ENCODE results near the gene PTPRD. TPM values are rescaled to one million over a fixed set of nuclear protein-coding genes. Genes with fewer than 3 reads are reported as not detected.
"Not testable (repeated sequence)": the region's sequence is repeated elsewhere in the genome, so short reads cannot be mapped to it uniquely, and the experiment has no call there.

Gene PTPRD
- total RNA-seq, 1 donor from 2014 or later: 75.7 TPM

DNA sequence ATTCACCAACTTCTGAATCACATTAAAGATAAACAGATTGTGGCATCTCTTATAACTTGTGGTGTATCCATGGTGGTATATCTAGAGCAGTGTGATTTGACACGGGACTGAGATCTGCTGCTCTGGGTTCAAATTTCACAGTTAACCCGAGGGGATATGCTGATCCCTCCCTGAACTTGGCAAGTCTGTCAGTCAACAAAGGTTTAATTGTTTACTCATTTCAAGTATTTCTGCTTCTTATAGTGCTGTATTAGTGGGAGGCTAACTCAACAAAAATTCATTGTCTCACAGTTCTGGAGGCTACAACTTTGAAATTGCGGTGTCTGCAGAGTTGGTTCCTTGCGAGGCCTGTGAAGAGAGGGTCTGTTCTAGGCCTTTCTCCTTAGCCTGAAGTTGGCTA lies 1175.2 kb downstream of the PTPRD start:
- Histone ChIP-seq H3K4me3 (ENCODE audit: low read length in 3 of 3) (no peak overlapping the region), H3K4me1 (ENCODE audit: control insufficient read depth in 3 of 3, insufficient read depth in 3 of 3, low read length in 3 of 3) (no peaks in the 10 kb centered on the region), H3K27ac (ENCODE audit: low read depth, low read length) (no peak overlapping the region), H3K9ac (ENCODE audit: low read depth in 1 of 3, low read length in 3 of 3) (no peak overlapping the region), H3K27me3 (ENCODE audit: control insufficient read depth in 3 of 3, insufficient read depth in 3 of 3, low read length in 3 of 3) (no peaks in the 10 kb centered on the region), H3K9me3 (ENCODE audit: control insufficient read depth in 3 of 3, low read length in 3 of 3) (no peaks in the 10 kb centered on the region), H3K36me3 (ENCODE audit: control insufficient read depth in 3 of 3, insufficient read depth in 3 of 3, low read length in 3 of 3) (no peaks in the 10 kb centered on the region)

DNA sequence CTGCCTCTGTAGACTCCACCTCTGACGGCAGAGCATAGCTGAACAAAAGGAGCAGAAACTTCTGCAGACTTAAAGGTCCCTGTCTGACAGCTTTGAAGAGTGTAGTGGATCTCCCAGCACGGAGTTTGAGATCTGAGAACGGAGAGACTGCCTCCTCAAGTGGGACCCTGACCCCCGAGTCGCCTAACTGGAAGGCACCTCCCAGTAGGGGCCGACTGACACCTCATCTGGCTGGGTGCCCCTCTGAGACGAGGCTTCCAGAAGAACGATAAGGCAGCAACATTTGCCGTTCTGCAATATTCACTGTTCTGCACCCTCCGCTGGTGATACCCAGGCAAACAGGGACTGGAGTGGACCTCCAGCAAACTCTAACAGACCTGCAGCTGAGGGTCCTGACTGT lies 1186.3 kb downstream of the PTPRD start:
- not testable (repeated sequence) for H3K9me3 ChIP-seq (ENCODE audit: control insufficient read depth in 3 of 3, low read length in 3 of 3); H3K4me1 ChIP-seq (ENCODE audit: control insufficient read depth in 3 of 3, insufficient read depth in 3 of 3, low read length in 3 of 3); H3K27me3 ChIP-seq (ENCODE audit: control insufficient read depth in 3 of 3, insufficient read depth in 3 of 3, low read length in 3 of 3); H3K27ac ChIP-seq (ENCODE audit: low read depth, low read length); H3K4me3 ChIP-seq (ENCODE audit: low read length in 3 of 3); H3K36me3 ChIP-seq (ENCODE audit: control insufficient read depth in 3 of 3, insufficient read depth in 3 of 3, low read length in 3 of 3); H3K9ac ChIP-seq (ENCODE audit: low read depth in 1 of 3, low read length in 3 of 3)

DNA sequence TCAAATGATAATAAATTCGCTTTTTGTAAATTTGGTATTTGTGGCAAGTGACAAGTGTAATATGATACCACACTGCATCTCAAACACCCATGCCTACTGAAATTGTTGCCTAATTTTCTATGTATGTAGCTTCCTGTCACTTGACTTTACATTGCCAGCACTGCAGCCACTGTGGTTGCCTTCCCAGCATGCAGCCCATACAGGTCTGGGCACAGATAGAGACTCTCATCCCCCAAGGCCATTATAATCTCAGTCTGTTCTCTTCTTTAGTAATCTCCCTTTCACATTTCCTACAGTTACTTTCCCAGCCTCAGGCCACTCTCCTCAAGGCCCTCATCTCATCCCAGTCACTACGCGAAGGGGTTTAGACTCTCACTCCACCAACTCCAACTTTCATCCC lies 1200.6 kb downstream of the PTPRD start:
- Histone ChIP-seq H3K36me3 (ENCODE audit: control insufficient read depth in 3 of 3, insufficient read depth in 3 of 3, low read length in 3 of 3) (no peaks in the 10 kb centered on the region), H3K27ac (ENCODE audit: low read depth, low read length) (no peak overlapping the region), H3K9me3 (ENCODE audit: control insufficient read depth in 3 of 3, low read length in 3 of 3) (no peaks in the 10 kb centered on the region), H3K4me3 (ENCODE audit: low read length in 3 of 3) (no peak overlapping the region), H3K27me3 (ENCODE audit: control insufficient read depth in 3 of 3, insufficient read depth in 3 of 3, low read length in 3 of 3) (no peaks in the 10 kb centered on the region), H3K9ac (ENCODE audit: low read depth in 1 of 3, low read length in 3 of 3) (no peak overlapping the region), H3K4me1 (ENCODE audit: control insufficient read depth in 3 of 3, insufficient read depth in 3 of 3, low read length in 3 of 3) (no peaks in the 10 kb centered on the region)

DNA sequence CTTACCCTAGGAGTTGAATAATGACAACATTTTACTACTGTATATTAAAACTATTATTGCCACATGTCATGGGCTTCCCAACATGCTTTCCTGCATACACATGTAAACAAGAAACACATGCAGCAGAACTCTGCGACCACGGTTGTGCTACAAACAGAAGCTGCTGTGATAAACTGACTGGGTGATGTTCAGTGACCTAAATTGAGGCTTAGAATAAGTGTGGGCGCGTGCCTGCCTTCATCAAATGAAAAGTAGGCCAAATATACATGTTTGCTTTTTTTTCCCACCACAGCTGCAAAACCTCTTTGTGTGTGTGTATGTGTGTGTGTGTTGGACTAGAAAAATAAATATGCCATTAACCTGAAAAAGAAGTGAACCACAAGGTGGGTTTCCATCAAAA lies 1202.1 kb downstream of the PTPRD start:
- Histone ChIP-seq H3K9ac (ENCODE audit: low read depth in 1 of 3, low read length in 3 of 3) (no peak overlapping the region), H3K4me3 (ENCODE audit: low read length in 3 of 3) (no peak overlapping the region), H3K27me3 (ENCODE audit: control insufficient read depth in 3 of 3, insufficient read depth in 3 of 3, low read length in 3 of 3) (no peaks in the 10 kb centered on the region), H3K36me3 (ENCODE audit: control insufficient read depth in 3 of 3, insufficient read depth in 3 of 3, low read length in 3 of 3) (no peaks in the 10 kb centered on the region), H3K9me3 (ENCODE audit: control insufficient read depth in 3 of 3, low read length in 3 of 3) (no peaks in the 10 kb centered on the region), H3K27ac (ENCODE audit: low read depth, low read length) (no peak overlapping the region), H3K4me1 (ENCODE audit: control insufficient read depth in 3 of 3, insufficient read depth in 3 of 3, low read length in 3 of 3) (no peaks in the 10 kb centered on the region)

DNA sequence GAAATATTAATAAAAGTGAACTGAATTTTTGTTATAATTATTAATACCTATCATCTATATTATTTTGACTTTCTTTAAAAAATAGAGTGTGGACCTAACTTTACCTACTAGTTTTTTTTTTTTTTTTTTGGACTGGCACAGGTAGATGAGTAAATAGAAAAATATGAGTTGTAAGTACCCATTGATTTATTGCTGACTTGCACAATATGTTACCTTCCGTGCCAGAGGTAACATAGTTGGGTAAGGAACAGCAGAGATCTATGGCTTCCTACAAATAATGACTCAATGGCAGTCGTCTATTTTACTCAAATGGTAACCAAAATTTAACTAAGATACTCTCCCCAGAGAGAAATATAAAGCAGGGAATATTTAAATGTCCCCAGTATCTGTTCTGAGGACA lies 1212.8 kb downstream of the PTPRD start:
- Histone ChIP-seq H3K4me1 (ENCODE audit: control insufficient read depth in 3 of 3, insufficient read depth in 3 of 3, low read length in 3 of 3) (no peaks in the 10 kb centered on the region), H3K4me3 (ENCODE audit: low read length in 3 of 3) (no peak overlapping the region), H3K27ac (ENCODE audit: low read depth, low read length) (no peak overlapping the region), H3K9ac (ENCODE audit: low read depth in 1 of 3, low read length in 3 of 3) (no peak overlapping the region), H3K36me3 (ENCODE audit: control insufficient read depth in 3 of 3, insufficient read depth in 3 of 3, low read length in 3 of 3) (no peaks in the 10 kb centered on the region), H3K9me3 (ENCODE audit: control insufficient read depth in 3 of 3, low read length in 3 of 3) (no peaks in the 10 kb centered on the region), H3K27me3 (ENCODE audit: control insufficient read depth in 3 of 3, insufficient read depth in 3 of 3, low read length in 3 of 3) (no peaks in the 10 kb centered on the region)

DNA sequence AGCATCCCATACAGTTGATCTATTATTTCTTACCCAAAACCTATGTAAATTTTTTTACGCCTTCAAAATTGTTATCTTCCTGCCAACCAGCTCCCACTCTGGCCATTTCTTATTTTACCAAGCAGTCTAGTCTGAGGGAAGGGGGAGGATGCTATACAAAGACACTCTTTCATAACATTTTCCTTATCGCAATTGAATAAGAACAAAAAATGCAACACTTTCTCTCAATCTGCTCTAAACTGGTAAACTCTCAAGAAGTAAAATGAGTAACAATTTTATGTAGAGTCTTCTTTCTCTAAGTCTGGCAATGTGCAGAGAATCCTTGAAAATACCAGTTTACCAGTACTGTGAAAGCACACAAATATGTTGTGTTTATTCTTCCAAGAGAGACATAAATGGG lies 1216.3 kb downstream of the PTPRD start:
- Histone ChIP-seq H3K4me3 (ENCODE audit: low read length in 3 of 3) (no peak overlapping the region), H3K9me3 (ENCODE audit: control insufficient read depth in 3 of 3, low read length in 3 of 3) (no peaks in the 10 kb centered on the region), H3K27me3 (ENCODE audit: control insufficient read depth in 3 of 3, insufficient read depth in 3 of 3, low read length in 3 of 3) (no peaks in the 10 kb centered on the region), H3K4me1 (ENCODE audit: control insufficient read depth in 3 of 3, insufficient read depth in 3 of 3, low read length in 3 of 3) (no peaks in the 10 kb centered on the region), H3K9ac (ENCODE audit: low read depth in 1 of 3, low read length in 3 of 3) (no peak overlapping the region), H3K27ac (ENCODE audit: low read depth, low read length) (no peak overlapping the region), H3K36me3 (ENCODE audit: control insufficient read depth in 3 of 3, insufficient read depth in 3 of 3, low read length in 3 of 3) (no peaks in the 10 kb centered on the region)

DNA sequence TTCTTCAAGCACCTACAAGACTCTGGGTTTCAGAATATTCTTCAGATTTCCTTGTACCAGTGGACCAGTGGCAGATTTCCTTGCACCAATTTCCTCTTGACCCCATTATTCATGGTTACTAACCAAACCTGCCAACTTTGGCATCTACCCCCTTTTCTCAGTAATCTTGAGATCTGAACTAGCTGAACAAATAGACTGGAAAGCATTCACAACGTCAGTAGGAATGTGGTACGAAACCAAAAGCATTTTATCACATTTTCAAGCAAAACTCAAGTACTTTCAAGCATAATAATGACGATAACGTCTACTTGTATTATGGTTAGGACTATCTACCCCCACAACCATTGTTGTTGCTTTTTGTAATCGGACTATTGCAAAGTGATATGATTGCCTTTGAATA lies 1217.3 kb downstream of the PTPRD start:
- H3K9ac ChIP-seq (ENCODE audit: low read depth in 1 of 3, low read length in 3 of 3): no peak overlapping the region
- no peaks in the 10 kb centered on the region for H3K9me3 ChIP-seq (ENCODE audit: control insufficient read depth in 3 of 3, low read length in 3 of 3)
- no peak overlapping the region for H3K4me3 ChIP-seq (ENCODE audit: low read length in 3 of 3)
- H3K27me3 ChIP-seq (ENCODE audit: control insufficient read depth in 3 of 3, insufficient read depth in 3 of 3, low read length in 3 of 3): no peaks in the 10 kb centered on the region
- no peak overlapping the region for H3K27ac ChIP-seq (ENCODE audit: low read depth, low read length)
- H3K4me1 ChIP-seq (ENCODE audit: control insufficient read depth in 3 of 3, insufficient read depth in 3 of 3, low read length in 3 of 3): no peaks in the 10 kb centered on the region
- H3K36me3 ChIP-seq (ENCODE audit: control insufficient read depth in 3 of 3, insufficient read depth in 3 of 3, low read length in 3 of 3): no peaks in the 10 kb centered on the region

DNA sequence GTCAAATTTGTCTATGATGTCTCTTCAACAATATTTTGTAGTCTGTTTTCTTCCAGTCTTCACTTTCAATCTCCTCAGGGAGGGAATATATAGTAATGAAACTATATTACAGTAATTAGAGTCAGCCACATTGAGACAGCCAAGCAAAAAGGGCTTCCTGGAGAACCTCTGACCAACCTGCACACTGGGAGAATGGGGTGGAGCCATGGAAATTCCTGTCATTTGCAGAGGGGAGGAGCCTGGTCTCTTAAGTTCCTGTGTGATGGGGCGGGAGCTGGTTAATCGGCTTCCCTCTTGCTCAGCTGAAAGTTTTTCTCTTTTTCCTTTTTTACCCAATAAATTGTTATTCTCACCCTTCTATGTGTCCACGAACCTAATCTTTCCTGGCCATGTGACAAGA lies 1220.0 kb downstream of the PTPRD start:
- Histone ChIP-seq H3K9ac (ENCODE audit: low read depth in 1 of 3, low read length in 3 of 3) (no peak overlapping the region), H3K4me1 (ENCODE audit: control insufficient read depth in 3 of 3, insufficient read depth in 3 of 3, low read length in 3 of 3) (no peaks in the 10 kb centered on the region), H3K4me3 (ENCODE audit: low read length in 3 of 3) (no peak overlapping the region), H3K36me3 (ENCODE audit: control insufficient read depth in 3 of 3, insufficient read depth in 3 of 3, low read length in 3 of 3) (no peaks in the 10 kb centered on the region), H3K9me3 (ENCODE audit: control insufficient read depth in 3 of 3, low read length in 3 of 3) (no peaks in the 10 kb centered on the region), H3K27ac (ENCODE audit: low read depth, low read length) (no peak overlapping the region), H3K27me3 (ENCODE audit: control insufficient read depth in 3 of 3, insufficient read depth in 3 of 3, low read length in 3 of 3) (no peaks in the 10 kb centered on the region)

DNA sequence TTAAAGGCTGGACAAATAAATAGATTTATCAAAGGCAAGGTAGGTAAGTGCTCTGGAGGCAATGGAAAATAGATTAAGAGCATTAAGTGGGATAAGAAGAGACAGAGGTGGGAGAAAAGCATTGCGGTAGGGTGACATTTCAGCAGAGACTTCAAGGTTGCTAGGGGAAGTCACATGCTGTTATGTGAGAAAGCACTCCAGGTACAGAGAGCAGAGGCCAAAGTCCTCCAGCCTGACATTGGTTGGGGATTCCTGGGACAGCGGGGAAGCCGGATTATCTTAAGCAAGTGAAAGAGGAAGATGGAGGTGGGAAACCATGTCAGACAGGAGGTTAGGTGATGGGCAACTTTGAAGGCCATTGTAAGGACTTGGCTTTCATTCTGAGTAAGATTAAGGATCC lies 1222.9 kb downstream of the PTPRD start:
- no peaks in the 10 kb centered on the region for H3K9me3 ChIP-seq (ENCODE audit: control insufficient read depth in 3 of 3, low read length in 3 of 3)
- H3K9ac ChIP-seq (ENCODE audit: low read depth in 1 of 3, low read length in 3 of 3): no peak overlapping the region
- no peaks in the 10 kb centered on the region for H3K36me3 ChIP-seq (ENCODE audit: control insufficient read depth in 3 of 3, insufficient read depth in 3 of 3, low read length in 3 of 3)
- H3K4me1 ChIP-seq (ENCODE audit: control insufficient read depth in 3 of 3, insufficient read depth in 3 of 3, low read length in 3 of 3): no peaks in the 10 kb centered on the region
- no peak overlapping the region for H3K27ac ChIP-seq (ENCODE audit: low read depth, low read length)
- H3K4me3 ChIP-seq (ENCODE audit: low read length in 3 of 3): no peak overlapping the region
- no peaks in the 10 kb centered on the region for H3K27me3 ChIP-seq (ENCODE audit: control insufficient read depth in 3 of 3, insufficient read depth in 3 of 3, low read length in 3 of 3)

DNA sequence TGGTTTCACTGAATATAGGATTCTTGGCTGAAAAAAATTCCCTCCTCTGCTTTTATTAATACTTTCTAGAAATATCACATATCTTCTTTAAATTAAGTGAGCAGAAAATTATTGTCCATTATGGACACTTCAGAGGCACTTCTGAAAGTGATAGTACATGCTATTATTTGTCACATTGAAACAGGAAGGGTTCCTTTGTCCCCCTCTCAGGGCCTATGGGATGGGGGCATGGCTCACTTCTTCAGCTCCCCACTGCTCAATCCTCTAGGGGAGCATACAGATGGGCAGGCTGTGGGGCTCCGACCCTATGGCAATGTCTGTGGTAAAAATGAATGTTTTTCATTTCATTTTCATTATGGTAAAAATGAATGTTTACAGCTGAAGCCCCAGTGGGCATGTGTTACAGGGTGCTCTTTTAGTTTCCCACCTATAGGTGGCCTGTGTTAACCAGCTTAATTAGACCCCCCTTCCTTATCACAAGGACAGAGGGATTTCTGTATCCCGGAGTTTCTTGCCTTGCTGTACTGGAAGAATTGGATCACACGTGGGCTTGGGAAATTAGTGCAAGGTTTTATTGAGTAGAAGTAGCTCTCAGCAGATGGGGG lies 1225.2 kb downstream of the PTPRD start:
- Histone ChIP-seq H3K27me3 (ENCODE audit: control insufficient read depth in 3 of 3, insufficient read depth in 3 of 3, low read length in 3 of 3) (no peaks in the 10 kb centered on the region), H3K27ac (ENCODE audit: low read depth, low read length) (no peak overlapping the region), H3K4me3 (ENCODE audit: low read length in 3 of 3) (no peak overlapping the region), H3K36me3 (ENCODE audit: control insufficient read depth in 3 of 3, insufficient read depth in 3 of 3, low read length in 3 of 3) (no peaks in the 10 kb centered on the region), H3K9ac (ENCODE audit: low read depth in 1 of 3, low read length in 3 of 3) (no peak overlapping the region), H3K4me1 (ENCODE audit: control insufficient read depth in 3 of 3, insufficient read depth in 3 of 3, low read length in 3 of 3) (no peaks in the 10 kb centered on the region), H3K9me3 (ENCODE audit: control insufficient read depth in 3 of 3, low read length in 3 of 3) (no peaks in the 10 kb centered on the region)

DNA sequence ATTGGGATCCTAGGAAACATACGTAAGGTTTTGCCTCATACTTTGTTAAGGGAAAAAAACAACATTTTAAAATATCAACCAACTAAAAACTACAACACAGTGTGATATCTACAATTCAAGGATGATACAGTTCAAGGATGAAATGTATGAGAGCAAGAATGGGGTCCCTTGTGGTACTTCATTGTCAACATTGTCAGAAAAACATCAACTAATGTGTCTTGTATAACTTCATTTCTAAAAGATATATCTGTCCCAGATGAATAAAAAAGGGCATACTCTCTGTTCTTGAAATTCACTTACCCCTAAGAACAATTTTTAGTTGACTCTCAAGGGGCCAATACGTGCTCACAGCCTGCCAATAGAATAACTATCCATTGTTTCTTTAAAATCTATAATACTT lies 1250.5 kb downstream of the PTPRD start:
- Histone ChIP-seq H3K36me3 (ENCODE audit: control insufficient read depth in 3 of 3, insufficient read depth in 3 of 3, low read length in 3 of 3) (no peaks in the 10 kb centered on the region), H3K27ac (ENCODE audit: low read depth, low read length) (no peak overlapping the region), H3K4me3 (ENCODE audit: low read length in 3 of 3) (no peak overlapping the region), H3K4me1 (ENCODE audit: control insufficient read depth in 3 of 3, insufficient read depth in 3 of 3, low read length in 3 of 3) (no peaks in the 10 kb centered on the region), H3K9ac (ENCODE audit: low read depth in 1 of 3, low read length in 3 of 3) (no peak overlapping the region), H3K27me3 (ENCODE audit: control insufficient read depth in 3 of 3, insufficient read depth in 3 of 3, low read length in 3 of 3) (no peaks in the 10 kb centered on the region), H3K9me3 (ENCODE audit: control insufficient read depth in 3 of 3, low read length in 3 of 3) (no peaks in the 10 kb centered on the region)
